Astrocyte of the hippocampus (primary cell): ENCODE measurements around the gene BICD1.
A peak's percentile ranks its signal among the peaks of the same experiment; 100 is the strongest.
"Not testable (repeated sequence)": the region's sequence is repeated elsewhere in the genome, so short reads cannot be mapped to it uniquely, and the experiment has no call there.

Experiments
- DNase-seq: peaks from one replicate; pipeline ENCODE4 v3.0.0; 2011; ENCODE audit warnings: low read depth, low spot score

BICD1 gene

DNA sequence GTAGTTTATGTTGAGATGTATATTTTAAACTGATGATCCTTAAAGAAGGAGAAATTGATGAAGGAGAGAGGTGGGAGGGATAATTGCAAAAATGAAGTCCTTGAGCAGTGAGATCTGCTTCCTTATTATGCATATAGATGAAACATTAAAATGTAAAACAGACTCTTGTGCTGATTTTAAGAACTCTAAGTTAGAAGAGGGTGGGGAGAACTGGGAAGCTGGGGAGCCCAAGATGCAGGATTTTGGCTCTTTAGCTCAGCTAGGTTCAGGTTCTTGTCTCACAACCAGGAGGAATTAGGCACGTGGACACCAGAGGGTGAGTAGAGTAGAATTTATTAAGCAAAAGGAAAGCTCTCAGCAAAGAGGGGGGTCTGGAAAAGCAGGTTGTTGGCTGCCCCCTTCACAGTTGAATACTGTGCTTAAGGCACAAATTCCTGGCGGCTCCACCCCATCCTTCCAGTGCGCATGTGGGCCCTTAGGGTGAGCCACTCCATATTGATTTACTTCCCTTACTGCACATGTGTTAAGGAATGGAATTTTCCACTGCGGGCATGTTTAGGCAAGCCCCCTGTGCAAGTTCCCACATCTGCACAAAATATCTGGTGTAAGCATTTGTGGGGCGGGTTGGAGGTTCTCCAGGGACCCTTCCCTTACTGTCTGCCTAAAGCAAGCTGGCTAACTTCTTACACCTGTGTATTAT lies 141.9 kb downstream of the BICD1 start:
- no peak for DNase-seq

DNA sequence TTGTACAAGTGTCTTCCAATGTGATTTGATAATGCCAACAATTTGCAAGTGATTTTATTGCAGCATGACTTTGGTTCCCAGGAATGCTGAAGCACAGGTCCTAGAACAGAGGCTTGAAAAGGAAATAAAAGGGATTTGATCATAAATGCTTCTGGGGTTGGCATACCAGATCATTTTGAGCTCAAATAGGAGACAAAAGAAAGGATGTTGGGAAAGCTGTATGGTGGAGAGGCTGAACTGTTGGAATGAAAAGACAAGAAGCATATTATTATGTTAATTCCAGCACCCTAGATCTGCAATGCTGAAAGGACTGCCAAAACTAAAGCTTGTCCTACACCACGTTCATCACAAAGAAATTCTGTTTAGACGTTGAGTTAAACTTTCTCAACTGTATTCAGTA lies 143.1 kb downstream of the BICD1 start:
- DNase-seq: peak; percentile 52

DNA sequence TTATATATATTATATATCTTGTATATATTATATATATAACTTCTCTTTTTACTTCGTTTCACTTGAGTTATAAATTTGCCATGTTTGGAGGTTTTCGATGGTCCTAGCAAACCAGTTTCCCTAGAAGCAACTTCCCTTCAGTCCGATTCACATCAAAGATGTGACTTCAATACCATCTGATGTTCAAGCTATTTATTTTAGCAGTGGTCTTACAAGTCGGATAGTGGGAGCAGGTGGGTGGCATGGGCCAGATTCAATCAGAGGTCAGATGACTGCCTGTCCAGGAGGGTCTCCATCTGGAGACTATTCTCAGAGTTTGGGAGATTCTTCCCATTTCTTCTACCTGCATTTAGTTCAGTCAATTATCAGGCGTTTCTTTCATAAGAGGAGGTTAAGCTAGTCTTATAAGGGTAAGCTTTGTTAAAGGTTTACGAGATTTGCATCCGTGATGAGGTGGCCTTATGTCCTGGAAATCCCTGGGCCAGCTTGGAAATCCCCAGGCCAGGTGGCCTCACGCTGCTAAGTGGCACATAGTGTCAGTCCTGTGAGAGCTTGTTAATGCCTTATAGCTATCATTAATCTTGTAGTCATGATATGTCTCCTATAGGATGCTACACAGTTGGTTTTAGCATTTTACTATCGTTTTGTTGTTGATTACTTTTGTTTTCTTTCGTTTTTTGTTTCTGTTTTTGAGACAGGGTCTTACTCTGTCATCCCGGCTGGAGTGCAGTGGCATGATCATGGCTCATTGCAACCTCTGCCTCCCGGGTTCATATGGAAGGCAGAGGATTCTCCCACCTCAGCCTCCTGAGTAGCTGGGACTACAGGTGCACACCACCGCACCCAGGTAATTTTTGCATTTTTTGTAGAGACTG lies 145.8 kb downstream of the BICD1 start:
- no peak for DNase-seq

DNA sequence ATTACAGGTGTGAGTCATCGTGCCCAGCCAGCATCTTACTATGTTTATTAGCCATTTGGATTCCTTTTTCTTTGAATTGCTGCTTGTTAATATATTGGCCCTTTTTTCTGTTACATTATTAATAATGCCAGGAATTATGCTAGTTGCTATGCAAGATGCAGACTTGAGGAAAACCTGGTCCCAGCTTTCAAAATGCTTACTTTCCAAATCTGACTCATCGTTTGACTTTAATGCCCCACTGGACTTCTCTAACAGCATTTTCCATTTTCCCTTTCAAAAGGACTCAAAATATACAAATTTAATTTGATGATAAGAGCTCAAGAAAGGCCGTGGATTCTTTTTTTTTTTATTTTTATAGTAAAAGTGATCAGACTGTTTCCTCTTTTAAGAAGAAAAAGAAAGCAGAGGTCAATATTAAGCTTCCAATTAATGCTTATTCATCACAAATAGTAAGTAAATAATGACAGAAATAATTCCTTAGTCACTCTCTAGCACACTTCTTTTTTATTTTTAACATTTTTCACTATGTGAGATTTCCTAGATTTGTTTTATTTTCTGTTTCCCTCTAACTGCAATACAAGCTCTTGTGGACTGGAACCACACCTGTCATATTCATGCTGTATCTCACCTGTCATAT lies 146.6 kb downstream of the BICD1 start:
- DNase-seq: peak; percentile 17

DNA sequence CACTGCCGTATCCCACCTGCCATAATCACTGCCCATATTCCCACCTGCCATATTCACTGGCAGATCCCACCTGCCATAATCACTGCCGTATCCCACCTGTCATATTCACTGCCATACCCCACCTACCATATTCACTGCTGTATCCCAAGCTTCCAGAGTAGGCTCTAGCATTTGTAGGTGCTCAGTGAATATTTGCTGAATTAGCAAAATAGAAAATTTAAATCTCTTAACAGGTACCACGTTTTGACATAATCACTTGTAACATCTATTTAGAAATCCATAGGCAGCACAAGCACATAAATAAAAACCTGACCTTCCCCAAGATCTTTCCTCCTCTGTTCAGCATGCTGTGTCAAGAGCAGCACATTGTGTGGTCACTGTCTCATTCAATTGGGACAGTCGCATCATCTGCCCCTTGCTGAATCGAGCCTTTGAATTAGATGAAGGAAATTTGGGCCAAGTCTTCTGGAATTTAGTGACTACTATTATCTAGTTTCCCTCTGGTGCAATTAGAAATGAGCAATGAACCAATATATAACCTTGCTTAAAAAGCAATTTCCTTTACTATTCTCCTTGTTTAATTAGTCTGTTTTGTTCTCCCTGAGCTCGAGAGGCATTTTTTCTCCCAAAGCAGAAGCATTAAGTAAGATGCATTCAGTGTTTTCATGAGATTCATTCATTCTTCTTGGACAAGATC lies 147.8 kb downstream of the BICD1 start:
- DNase-seq: no peak

DNA sequence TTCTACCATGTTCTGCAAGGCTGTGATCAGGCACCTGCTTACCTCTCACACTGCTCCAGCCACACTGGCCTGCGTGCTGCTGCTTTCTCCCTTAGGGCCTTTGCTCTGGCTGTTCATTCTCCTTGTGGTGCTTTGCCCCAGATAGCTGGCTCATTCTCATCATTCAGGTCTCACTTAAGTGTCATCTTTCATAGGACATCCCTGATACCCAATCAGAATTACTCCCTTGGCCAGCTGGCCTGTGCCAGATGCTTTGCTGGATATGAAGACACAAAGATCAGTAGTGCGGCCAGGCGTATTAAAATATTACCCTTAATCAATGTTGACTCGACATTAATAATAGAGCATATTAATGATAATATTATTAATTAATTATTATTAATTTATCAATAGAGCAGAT lies 148.9 kb downstream of the BICD1 start:
- DNase-seq: no peak

DNA sequence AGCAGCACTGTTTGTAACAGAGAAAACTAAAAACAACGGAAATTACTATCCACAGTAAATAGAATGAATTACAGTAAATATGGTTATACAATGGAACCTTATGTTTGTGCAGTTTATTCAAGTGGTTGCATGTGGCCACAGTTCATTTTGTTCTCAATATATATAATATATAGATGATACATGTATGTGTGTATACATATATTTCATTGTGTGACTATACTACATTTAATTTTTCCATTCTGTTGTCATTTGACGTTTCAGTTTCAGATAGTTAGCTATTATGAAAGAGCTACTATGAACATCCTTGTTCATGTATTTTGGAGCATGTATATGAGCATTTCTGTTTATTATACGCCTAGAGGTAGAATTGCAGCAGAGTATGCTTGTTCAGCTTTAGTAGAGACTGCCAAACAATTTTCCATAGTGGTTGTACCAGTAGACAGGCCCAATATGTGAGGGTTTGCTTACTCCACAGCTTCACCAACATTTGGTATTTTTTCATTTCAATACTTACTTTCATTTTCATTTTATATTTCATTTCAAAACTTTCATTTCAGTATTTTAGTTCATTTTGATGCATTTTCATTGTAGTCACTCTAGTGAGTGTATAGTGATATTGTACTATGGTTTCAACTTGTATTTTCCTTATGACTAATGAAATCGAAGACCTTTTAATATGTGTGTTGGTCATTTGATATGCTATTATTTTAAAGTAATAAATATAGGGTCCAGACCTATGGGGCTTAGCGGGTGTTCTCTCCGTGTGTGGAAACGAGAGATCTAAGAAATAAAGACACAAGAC lies 151.2 kb downstream of the BICD1 start:
- DNase-seq: no peak

DNA sequence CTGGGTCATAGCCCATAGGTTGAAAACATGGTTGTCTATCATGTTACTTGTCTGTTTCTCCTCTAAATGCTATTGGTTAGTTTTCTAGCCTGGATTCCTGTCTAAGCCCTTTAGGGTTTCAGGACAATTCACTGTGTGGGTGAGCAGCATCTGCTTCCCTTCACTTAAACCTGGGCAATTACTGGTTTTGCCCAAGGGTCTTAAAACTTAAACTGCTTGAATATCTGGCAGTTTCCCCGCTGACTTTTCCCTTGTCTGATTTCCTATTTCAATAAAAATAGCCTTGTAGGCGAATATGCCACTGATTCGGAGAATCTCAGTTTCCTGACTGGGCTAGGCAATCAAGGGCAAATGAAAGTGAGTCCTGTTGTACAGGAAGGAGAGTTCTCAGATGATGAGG lies 154.0 kb downstream of the BICD1 start:
- no peak for DNase-seq

DNA sequence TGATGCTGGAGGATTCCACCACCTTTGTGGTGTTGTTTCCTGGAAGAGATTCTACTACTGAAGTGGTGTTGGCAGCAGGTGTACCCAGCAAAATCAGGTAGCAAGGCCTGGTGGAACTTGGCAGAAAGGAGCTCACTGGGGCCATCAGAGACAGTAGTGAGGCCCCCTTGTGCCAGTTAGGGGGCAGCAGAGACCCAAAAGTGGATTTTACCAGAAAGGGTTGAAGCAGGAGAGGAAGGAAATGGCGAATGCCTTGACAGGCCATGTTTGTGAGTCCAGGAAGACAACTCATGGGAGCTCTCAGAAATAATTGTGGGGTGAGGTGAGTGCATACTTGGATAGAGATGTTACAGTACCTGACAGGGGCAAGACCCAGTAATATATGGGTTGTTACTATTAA lies 155.0 kb downstream of the BICD1 start:
- DNase-seq: no peak

DNA sequence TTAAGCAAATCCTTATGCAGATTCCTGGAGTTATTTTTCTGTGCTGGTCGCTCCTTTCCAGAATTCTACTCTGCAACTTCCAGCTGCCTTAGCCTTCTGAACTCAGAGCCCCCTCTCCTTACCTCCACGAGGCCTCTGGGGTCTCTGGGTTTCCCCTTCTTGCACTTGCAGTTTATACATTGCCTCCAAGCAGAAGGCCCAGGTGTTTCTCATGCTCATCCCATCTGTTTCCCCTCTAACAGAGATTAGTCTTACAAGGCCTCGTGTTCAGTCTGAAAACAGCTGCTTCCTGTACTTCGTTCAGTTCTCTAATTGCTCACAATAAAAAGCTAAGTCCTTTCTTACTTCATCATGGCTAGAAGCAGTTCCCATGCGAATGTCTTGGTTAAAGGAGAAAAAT lies 158.3 kb downstream of the BICD1 start:
- no peak for DNase-seq

DNA sequence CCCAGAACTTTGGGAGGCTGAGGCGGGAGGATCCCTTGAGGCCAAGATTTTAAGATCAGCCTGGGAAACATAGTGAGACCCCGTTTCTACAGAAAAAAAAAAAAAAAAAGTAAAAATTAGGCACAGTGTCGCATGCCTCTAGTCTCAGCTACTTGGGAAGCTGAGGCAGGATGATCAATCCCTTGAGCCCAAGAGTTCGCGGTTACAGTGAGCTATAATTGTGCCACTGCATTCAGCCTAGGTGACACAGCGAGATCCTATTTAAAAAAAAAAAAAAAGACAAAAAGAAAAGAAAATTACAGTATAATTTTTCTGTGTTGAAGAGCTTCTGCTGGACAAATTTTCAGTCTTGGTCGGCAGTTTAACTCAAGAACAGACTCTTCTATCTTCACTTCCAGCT lies 158.8 kb downstream of the BICD1 start:
- no peak for DNase-seq

DNA sequence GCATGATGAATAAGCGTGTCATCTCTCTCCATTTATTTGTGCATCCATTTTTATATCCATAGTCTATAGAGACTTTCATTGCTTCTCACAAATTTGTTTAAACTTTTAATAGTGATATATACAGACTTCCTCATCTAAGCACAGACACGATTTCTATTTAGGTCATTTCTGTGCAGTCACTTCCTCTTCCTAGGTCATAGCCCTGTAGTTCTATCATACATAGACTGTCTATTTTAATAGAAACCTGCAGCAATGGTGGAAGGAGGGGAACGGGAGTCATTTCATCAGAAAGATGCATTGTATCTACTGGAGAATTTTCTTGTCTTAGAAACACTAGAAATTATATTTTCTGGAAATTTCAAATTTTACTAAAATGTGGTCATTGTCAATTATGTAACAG lies 159.3 kb downstream of the BICD1 start:
- DNase-seq: no peak

DNA sequence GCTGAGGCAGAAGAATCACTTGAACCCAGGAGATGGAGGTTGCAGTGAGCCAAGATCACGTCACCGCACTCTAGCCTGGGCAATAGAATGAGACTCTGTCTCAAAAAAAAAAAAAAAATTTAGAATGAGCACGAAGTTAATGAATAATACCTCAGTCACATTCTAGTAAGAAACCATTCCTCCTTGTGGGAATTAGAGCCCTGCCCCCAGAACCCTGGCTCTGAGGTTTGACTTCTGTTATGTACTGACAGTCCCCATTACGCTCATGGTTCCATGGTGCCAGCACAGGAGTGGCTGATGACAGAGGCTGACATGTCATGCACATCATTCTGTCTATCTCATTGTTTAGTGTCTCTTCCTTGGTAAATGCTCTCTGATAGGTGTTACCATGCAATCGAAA lies 160.1 kb downstream of the BICD1 start:
- no peak for DNase-seq

DNA sequence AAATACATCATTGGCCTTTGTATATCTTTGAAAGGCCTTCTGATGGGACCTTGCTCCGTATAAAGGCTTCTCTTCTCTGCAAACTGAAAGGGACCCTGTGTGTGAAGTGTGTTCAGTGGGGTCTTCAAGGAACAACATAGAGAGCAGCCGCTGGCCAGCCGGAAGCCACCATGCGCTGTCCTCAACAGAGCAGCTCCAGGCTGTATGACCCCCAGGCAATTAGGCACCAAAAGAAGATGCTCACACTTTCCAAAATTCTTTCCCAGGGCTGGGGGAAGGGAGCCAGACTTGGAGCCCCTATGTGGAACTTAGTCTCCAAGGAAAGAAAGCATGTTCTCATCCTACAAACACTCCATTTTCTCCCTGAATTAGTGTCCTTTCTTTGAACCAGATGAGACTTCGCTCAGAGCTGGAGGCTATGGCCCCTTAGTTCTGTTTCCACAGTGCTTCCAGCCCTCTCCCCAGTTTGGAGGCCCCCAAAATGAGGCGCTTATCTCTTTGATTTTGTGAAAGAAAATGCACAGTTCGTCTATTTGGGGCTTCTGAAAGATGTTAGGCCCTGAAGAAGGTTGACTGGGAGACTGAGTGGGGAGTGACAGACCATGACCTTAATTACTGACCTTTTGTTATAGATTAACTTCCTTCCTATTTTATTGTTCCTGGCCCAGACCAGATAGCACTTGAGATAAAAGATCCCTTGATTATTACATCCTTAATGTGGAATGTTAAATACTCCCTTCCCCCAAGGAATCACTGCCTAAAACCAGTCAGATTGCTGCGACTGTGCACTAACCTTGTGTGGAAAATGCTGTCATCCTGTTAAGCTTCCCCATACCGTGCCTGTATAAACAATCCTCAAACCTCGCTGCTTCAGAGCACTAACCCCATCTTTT lies 164.4 kb downstream of the BICD1 start:
- peak; percentile 57 for DNase-seq

DNA sequence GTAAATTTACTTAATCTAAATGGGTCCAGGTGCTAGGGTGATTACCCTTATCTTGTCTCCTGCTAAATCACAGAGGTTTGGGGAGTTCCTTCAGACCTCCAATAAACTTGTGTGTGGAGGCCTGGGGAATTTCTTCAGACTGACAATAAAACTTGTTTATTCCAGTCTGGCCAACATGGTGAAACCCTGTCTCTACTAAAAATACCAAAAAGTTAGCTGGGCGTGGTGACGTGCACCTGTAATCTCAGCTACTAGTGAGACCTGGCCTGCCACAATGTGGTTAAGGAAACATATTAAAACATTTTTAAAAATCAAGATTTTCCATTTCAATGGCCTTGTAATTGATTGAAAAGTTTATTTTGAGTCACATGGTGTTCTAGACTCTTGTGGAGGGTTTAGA lies 165.8 kb downstream of the BICD1 start:
- DNase-seq: no peak

DNA sequence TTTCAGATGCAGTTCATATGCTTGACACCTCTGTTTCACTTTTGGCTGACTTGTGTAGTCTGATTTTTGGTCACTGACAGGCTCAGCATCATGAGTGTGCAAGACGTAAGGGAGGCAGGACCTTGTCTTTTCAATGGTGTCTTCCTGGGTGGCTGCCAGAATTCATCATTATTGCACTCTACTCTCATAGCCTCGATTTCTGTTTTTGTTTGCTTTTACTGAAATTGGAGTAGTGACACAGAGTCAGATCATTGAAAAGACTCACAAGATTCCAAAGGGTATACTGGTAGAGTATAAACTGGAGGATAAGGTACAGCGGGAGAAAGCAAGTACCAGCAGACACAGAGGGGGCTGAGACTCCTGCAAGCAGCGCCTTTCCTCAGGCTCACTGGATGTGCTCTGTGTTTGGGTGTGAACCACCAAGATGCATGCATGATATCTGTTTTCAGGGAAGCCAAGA lies 166.4 kb downstream of the BICD1 start:
- DNase-seq: peak; percentile 25

DNA sequence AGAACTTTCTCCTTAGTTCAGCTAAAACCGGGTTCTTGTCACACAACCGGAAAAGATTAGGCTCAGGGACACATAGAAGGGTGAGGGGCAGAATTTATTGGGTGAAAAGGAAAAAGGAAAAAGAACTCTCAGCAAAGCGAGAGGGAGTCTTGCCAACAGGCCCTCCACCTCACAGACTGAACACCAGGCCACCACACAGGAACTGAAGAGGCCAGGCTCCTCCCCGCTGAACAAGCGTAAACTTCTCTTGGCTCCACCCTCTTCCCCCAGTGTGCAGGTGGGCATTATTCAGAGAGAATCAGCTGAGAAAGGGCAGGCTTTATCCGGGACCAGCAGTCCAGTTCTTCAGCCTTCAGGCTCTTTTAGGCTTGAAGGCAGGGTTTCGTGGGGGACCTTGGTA lies 167.1 kb downstream of the BICD1 start:
- DNase-seq: peak; percentile 42

DNA sequence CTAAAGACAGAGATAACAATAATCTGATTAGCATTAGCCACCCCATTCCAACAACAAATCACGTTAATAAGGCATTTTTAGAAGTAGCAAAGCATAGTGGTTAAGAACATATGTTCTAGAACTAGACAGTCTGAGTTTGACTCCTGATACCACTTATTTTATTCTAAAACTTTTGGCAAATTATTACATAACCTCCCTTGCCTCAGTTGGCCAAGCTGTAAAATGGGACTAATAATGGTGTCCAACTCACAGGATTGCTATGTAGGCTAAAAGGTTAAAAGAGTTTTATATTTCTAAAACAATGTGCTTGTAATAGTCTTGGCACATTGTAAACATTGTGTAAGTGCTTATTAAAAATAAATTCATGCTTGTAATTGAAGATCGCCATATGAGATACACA lies 168.0 kb downstream of the BICD1 start:
- no peak for DNase-seq

DNA sequence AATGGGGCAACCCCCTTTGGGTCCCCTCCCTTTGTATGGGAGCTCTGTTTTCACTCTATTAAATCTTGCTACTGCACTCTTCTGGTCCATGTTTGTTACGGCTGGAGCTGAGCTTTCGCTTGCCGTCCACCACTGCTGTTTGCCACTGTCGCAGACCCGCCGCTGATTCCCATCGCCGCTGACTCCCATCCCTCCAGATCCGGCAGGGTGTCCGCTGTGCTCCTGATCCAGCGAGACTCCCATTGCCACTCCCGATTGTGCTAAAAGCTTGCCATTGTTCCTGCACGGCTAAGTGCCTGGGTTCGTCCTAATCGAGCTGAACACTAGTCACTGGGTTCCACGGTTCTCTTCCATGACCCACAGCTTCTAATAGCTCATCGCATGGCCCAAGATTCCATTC lies 168.9 kb downstream of the BICD1 start:
- DNase-seq: not testable (repeated sequence)

DNA sequence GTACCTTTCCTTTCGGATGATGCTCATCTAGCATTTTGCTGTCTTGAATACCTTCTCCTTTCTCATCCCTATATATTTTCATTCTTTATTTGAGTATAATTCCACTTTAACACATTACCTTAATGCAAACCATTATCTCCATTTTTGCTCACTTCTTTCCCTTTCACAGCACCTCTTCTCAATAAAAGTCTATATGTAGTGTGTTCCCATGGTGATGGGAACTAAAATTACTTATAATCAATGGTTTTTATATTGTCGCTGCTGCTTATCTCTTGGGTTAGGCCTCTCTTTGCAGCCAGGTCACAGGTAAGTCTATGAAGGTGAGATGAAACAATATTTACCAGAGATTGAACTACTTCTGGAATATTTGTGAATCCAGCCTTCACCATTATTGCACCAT lies 171.1 kb downstream of the BICD1 start:
- no peak for DNase-seq
